K562 (cell line): ENCODE data around the gene KRT71. TPM values are rescaled to one million over a fixed set of nuclear protein-coding genes. Genes with fewer than 3 reads are reported as not detected.

ENCODE experiments used
- ATAC-seq: fragments of 200-7000 bp; cut with Tn5 transposase; 3 replicates; pipeline ENCODE4 v1.9.1; 2020; ENCODE audit warnings: moderate library complexity
- BruUV-seq: library from RNA; stranded (reverse); fragments of 400-500 nt; replicated peaks from 2 replicates; lab custom pipeline; 2021; lab: Mats Ljungman, UMichigan
- CTCF ChIA-PET: fragments of 300-600 bp; formaldehyde crosslinking; extraction: SDS; loops from one replicate; lab custom pipeline; 2021; ENCODE audit warnings: low intra/inter-chr PET ratio; lab: Yijun Ruan, JAX
- POLR2A ChIA-PET: fragments of 300-600, 350-650 bp; sonication (Branson Sonifier 250); formaldehyde crosslinking; extraction: SDS; loops from one replicate; lab custom pipeline; 2021; ENCODE audit warnings: antibody characterized with exemption, inconsistent platforms; lab: Yijun Ruan, JAX
- DNase-seq, 4 experiments: peaks; one replicate each; pipeline versions ENCODE4 v3.0.0 to v3.0.0-alpha.2; 2011 to 2018; ENCODE audit warnings: low spot score in 3 of 4, mixed read lengths in 3 of 4; ENCODE audit errors: extremely low read depth in 1 of 4
- FAIRE-seq: peaks from 2 replicates; lab custom pipeline; 2011; peaks lifted over from hg19 to GRCh38; lab: Jason Lieb, UNC
- H2AFZ ChIP-seq: 2 replicates; pipeline ENCODE4 v1.6.0; 2011; ENCODE audit warnings: low read depth, low read length, control low read depth, inconsistent platforms
- H3K27ac ChIP-seq: fragments of 200-600 bp; 3 replicates; pipeline ENCODE4 v1.8.0; 2011; ENCODE audit warnings: low read depth, mild to moderate bottlenecking, control low read depth, inconsistent platforms, low read length, moderate library complexity, mixed read lengths; ENCODE audit errors: extremely low read depth
- H3K27me3 ChIP-seq, 2 experiments: fragments of 300-600 bp in 1 of 2; 2 replicates in 1 of 2; 3 replicates in 1 of 2; pipeline versions ENCODE4 v1.6.0 to v1.8.0; 2011; ENCODE audit warnings: inconsistent platforms in 2 of 2, low read length in 2 of 2, mild to moderate bottlenecking in 1 of 2, mixed read lengths in 1 of 2, moderate library complexity in 1 of 2; ENCODE audit not compliant: control insufficient read depth in 2 of 2, insufficient read depth in 2 of 2
- H3K36me3 ChIP-seq: fragments of 300-600 bp; 3 replicates; pipeline ENCODE4 v1.8.0; 2011; ENCODE audit warnings: mild to moderate bottlenecking, low read length, inconsistent platforms; ENCODE audit not compliant: control insufficient read depth, insufficient read depth
- H3K4me1 ChIP-seq, 2 experiments: fragments of 200-600 bp in 1 of 2; replicated peaks in 1 of 2; 2 replicates in 1 of 2; 3 replicates in 1 of 2; pipeline versions ENCODE4 v1.5.1 to v1.8.0; 2011; ENCODE audit warnings: inconsistent platforms in 2 of 2, low read length in 2 of 2, mild to moderate bottlenecking in 1 of 2, mixed read lengths in 1 of 2, moderate library complexity in 1 of 2; ENCODE audit not compliant: control insufficient read depth in 2 of 2, insufficient read depth in 2 of 2
- H3K4me2 ChIP-seq: 2 replicates; pipeline ENCODE4 v1.6.1; 2011; ENCODE audit warnings: low read length, control low read depth, inconsistent platforms, mixed read lengths; ENCODE audit not compliant: insufficient read depth
- H3K4me3 ChIP-seq: fragments of 200-600 bp; sonication (generic), shearing (Covaris generic); 2 replicates; pipeline ENCODE4 v1.5.1; 2016; ENCODE audit warnings: control low read depth, inconsistent platforms
- H3K79me2 ChIP-seq: fragments of 200-600 bp; 3 replicates; pipeline ENCODE4 v1.8.0; 2011; ENCODE audit warnings: low read length, inconsistent platforms; ENCODE audit not compliant: control insufficient read depth, insufficient read depth
- H3K9ac ChIP-seq, 2 experiments: 2 replicates each; pipeline versions ENCODE4 v1.6.0 to v1.6.1; 2011; ENCODE audit warnings: low read depth in 2 of 2, low read length in 2 of 2, control low read depth in 1 of 2, inconsistent platforms in 1 of 2, mild to moderate bottlenecking in 1 of 2, mixed read lengths in 1 of 2; ENCODE audit not compliant: insufficient read depth in 1 of 2
- H3K9me1 ChIP-seq: one replicate; pipeline ENCODE4 v1.6.0; 2011; ENCODE audit warnings: inconsistent platforms, mild to moderate bottlenecking, low read length, moderate library complexity; ENCODE audit not compliant: control insufficient read depth, insufficient read depth
- H3K9me3 ChIP-seq: replicated peaks from 2 replicates; pipeline ENCODE4 v1.5.1; 2011; ENCODE audit warnings: low read depth, low read length, inconsistent platforms; ENCODE audit not compliant: control insufficient read depth, insufficient read depth
- H4K20me1 ChIP-seq: replicated peaks from 2 replicates; pipeline ENCODE4 v1.6.1; 2011; ENCODE audit warnings: low read length, inconsistent platforms, mixed read lengths; ENCODE audit not compliant: control insufficient read depth, insufficient read depth
- CSDE1 ChIP-seq, 2 experiments: fragments of 450-650 bp; IDR thresholded peaks; 2 replicates each; pipeline ENCODE4 v1.6.1; 2016; ENCODE audit warnings: mild to moderate bottlenecking in 1 of 2
- DIDO1 ChIP-seq: fragments of 450-650 bp; IDR thresholded peaks from 2 replicates; pipeline ENCODE4 v1.6.1; 2016; ENCODE audit warnings: low read depth, missing biosample characterization, missing genetic modification characterization
- MAFK ChIP-seq: IDR thresholded peaks from 2 replicates; pipeline ENCODE4 v1.6.1; 2011; ENCODE audit warnings: low read length, improper control_type of control experiment
- RBM14 ChIP-seq: fragments of 200-400 bp; formaldehyde crosslinking; IDR thresholded peaks from 2 replicates; pipeline ENCODE4 v1.6.1; 2018; ENCODE audit warnings: low read depth, mild to moderate bottlenecking, low read length, moderate library complexity, borderline replicate concordance; ENCODE audit not compliant: insufficient read depth
- SIRT6 ChIP-seq: IDR thresholded peaks from one replicate; pipeline ENCODE4 v1.6.1; 2012; ENCODE audit warnings: low read depth, mild to moderate bottlenecking, control low read depth, inconsistent platforms, low read length, moderate library complexity
- YBX1 ChIP-seq: fragments of 450-650 bp; IDR thresholded peaks from 2 replicates; pipeline ENCODE4 v1.7.1; 2016; ENCODE audit warnings: mild to moderate bottlenecking
- ZNF316 ChIP-seq: fragments of 450-650 bp; IDR thresholded peaks from 2 replicates; pipeline ENCODE4 v1.6.1; 2016
- WGBS: fragments of 100-300 bp; shearing (Covaris generic); methylation state at CpG from one replicate; pipeline ENCODE4 v1.1.6; 2016; ENCODE audit warnings: low coverage, mixed read lengths; ENCODE audit not compliant: insufficient coverage; ENCODE audit errors: missing lambda C conversion rate; 5-methylcytosine and 5-hydroxymethylcytosine counted together
- in situ Hi-C: fragments of 300-500 bp; cut with MboI; formaldehyde crosslinking; loops from 4 replicates; pipeline ENCODE4 v1.15.0; 2018; ENCODE audit warnings: inconsistent platforms, mixed read lengths
- intact Hi-C: fragments of 100-400 bp; cut with micrococcal nuclease; formaldehyde crosslinking; loops from 2 replicates; pipeline ENCODE4 v1.14.2; 2022
- polyA plus RNA-seq, 8 experiments: library from polyadenylated mRNA; depleted of rRNA in 4 of 8; stranded (reverse) in 5 of 8; unstranded in 3 of 8; fragments of >200 nt; fragmentation: Nextera tagmentation in 2 of 8; fragmentation: Illumina TruSeq in 1 of 8; extraction: Ambion mirVana in 2 of 8; extraction: Trizol in 1 of 8; gene quantifications; 2 replicates each; pipeline versions ENCODE4 v1.2.1 to v1.2.3, GENCODE V29; 2011 to 2014; ENCODE audit warnings: inconsistent platforms in 1 of 8, missing spikeins in 1 of 8
- total RNA-seq, 7 experiments: library from RNA; depleted of rRNA in 6 of 7; stranded (reverse); fragments of >200 nt in 6 of 7; fragmentation: Illumina TruSeq in 2 of 7; extraction: Trizol in 2 of 7; gene quantifications; 2 replicates each; pipeline versions ENCODE4 v1.2.1 to v1.2.3, GENCODE V29; 2011 to 2021; ENCODE audit warnings: low replicate concordance in 1 of 7

The KRT71 gene
- total and polyA plus RNA-seq, 9 of the 15 experiments (the other 6 are each of a cell fraction or from before 2014, with no cell fraction given), result not detected

- Histone ChIP-seq H3K36me3 (no peaks in the 10 kb centered on the region), H3K9me1 (no peaks in the 10 kb centered on the region), H3K9ac (no peak overlapping the region), H3K4me1 (no peaks in the 10 kb centered on the region; a peak in 1 of 5 replicates), H3K9me3 (no peaks in the 10 kb centered on the region), H3K27ac (no peak overlapping the region), H3K79me2 (no peaks in the 10 kb centered on the region), H3K27me3 (peaks cover 15 to 79% of the 10 kb centered on the region in 2 experiments; a peak in 4 of 5 replicates), H2AFZ (no peak overlapping the region), H4K20me1 (peaks cover 4% of the 10 kb centered on the region; the same call in 1 of the 2 replicates), H3K4me2 (no peak overlapping the region), H3K4me3 (no peak overlapping the region)
- no peak for FAIRE-seq
- WGBS, result 3% methylated on average over 10 of the region's 10 CpGs
- BruUV-seq, result no TSS peak
- POLR2A ChIA-PET, result interaction anchor here (1.5 to 1.7 kb wide), 2 partner anchors 12 to 22 kb away, joined by 3 to 6 read pairs; no protein-coding TSS in a partner anchor
- no peak for DNase-seq
- no peak for TF ChIP-seq DIDO1
- TF ChIP-seq CSDE1 (IDR thresholded peaks at IDR 0.05), result no peak
- TF ChIP-seq YBX1, result no peak
- peak; percentile 28; the same call in 1 of the 2 replicates for TF ChIP-seq ZNF316
- TF ChIP-seq MAFK, result peak; percentile 13; the same call in 1 of the 2 replicates
- no peak for TF ChIP-seq SIRT6
- TF ChIP-seq RBM14, result no peak
- ATAC-seq, result no peak
- in situ Hi-C loops, result no loop called here
- CTCF ChIA-PET, result no interaction called here
- intact Hi-C loops, result no loop called here
Observed at GRCh38 chr12:52521568-52522266, 31.2 kb downstream of the KRT71 start.
